Liver (tissue), 3 donors: ENCODE results near the gene AOPEP.

ENCODE experiments used
- CTCF ChIP-seq: fragments of 150-350 bp; IDR thresholded peaks from 2 replicates; pipeline ENCODE4 v1.5.1; 2017; ENCODE audit warnings: improper control_type of control experiment, low read depth, low read length; ENCODE audit not compliant: missing input control
- TAF1 ChIP-seq: conservative IDR thresholded peaks from 2 replicates; pipeline ENCODE4 v1.6.1; 2016; ENCODE audit warnings: antibody characterized with exemption, mild to moderate bottlenecking
- YY1 ChIP-seq: IDR thresholded peaks from 2 replicates; pipeline ENCODE4 v1.6.1; 2016; ENCODE audit warnings: antibody characterized with exemption, mild to moderate bottlenecking
- donor health status: healthy.
- donor health status: healthy.

GRCh38 chr9:94904806-94905205 is 178.3 kb downstream of the AOPEP start:
- TF ChIP-seq CTCF, result no peak
- no peak for TF ChIP-seq YY1
- TF ChIP-seq TAF1, result no peak
